Loucy (cell line): ENCODE results near the gene KCNA2.

Experiments
- EZH2phosphoT487 ChIP-seq: fragments of 200-600 bp; IDR thresholded peaks from 2 replicates; pipeline ENCODE4 v1.6.1; 2018; ENCODE audit warnings: antibody characterized with exemption, mild to moderate bottlenecking, moderate library complexity, borderline replicate concordance
- TF ChIP-seq, protein P1 (sequence below): fragments of 200-600 bp; sonication (generic); conservative IDR thresholded peaks from 2 replicates; pipeline ENCODE4 v1.5.1; 2014; ENCODE audit warnings: mild to moderate bottlenecking, antibody characterized with exemption, low read length

DNA sequence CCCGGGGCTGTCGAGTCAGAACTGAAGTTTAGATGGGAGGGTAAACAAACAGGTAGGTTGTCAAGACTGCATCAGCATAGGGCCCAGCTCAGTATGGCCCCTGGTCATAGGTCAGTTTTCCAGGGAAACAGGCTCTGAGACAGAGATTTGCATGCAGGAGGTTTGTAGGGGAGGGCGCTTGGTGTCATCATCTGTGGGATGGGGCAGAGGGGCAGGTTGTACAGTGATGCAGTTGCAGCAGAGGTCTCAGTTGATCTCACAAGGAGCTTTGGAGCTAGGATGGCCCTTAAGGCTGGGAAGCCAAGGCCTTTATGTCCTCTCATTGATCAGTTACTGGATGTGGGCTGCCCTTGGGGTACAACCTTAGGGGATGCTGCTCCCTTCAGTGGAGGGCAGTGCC, 48.7 kb downstream of the KCNA2 start:
- TF ChIP-seq, protein P1, sequence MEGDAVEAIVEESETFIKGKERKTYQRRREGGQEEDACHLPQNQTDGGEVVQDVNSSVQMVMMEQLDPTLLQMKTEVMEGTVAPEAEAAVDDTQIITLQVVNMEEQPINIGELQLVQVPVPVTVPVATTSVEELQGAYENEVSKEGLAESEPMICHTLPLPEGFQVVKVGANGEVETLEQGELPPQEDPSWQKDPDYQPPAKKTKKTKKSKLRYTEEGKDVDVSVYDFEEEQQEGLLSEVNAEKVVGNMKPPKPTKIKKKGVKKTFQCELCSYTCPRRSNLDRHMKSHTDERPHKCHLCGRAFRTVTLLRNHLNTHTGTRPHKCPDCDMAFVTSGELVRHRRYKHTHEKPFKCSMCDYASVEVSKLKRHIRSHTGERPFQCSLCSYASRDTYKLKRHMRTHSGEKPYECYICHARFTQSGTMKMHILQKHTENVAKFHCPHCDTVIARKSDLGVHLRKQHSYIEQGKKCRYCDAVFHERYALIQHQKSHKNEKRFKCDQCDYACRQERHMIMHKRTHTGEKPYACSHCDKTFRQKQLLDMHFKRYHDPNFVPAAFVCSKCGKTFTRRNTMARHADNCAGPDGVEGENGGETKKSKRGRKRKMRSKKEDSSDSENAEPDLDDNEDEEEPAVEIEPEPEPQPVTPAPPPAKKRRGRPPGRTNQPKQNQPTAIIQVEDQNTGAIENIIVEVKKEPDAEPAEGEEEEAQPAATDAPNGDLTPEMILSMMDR: no peak
- TF ChIP-seq EZH2phosphoT487: no peak
